HCT116 (cell line): ENCODE data around the gene ZNF486. TPM values are rescaled to one million over a fixed set of nuclear protein-coding genes. Genes with fewer than 3 reads are reported as not detected.

Experiments
- ATAC-seq: fragments of 200-7000 bp; cut with Tn5 transposase; 2 replicates; pipeline ENCODE4 v1.9.1; 2020; ENCODE audit warnings: mild to moderate bottlenecking, moderate library complexity
- BruUV-seq: library from RNA; stranded (reverse); fragments of 400-500 nt; replicated peaks from 2 replicates; lab custom pipeline; 2021; lab: Mats Ljungman, UMichigan
- CTCF ChIA-PET: fragments of 300-600 bp; sonication (Branson Sonifier 250); formaldehyde crosslinking; loops from one replicate; lab custom pipeline; 2021; ENCODE audit warnings: antibody characterized with exemption; lab: Charles Lee
- POLR2A ChIA-PET: fragments of 300-600, 350-600 bp; sonication (Branson Sonifier 250); formaldehyde crosslinking; loops from one replicate; lab custom pipeline; 2021; ENCODE audit warnings: antibody characterized with exemption; lab: Charles Lee
- RAD21 ChIA-PET, 2 experiments: fragments of 300-600 bp; sonication (Branson Sonifier 250); formaldehyde crosslinking; loops; one replicate each; lab custom pipeline; 2023; ENCODE audit warnings: low total read pairs in 2 of 2; ENCODE audit not compliant: uncharacterized antibody in 2 of 2, unreplicated experiment in 2 of 2, low non-redundant PET in 1 of 2; lab: Charles Lee
- DNase-seq: peaks from one replicate; pipeline ENCODE4 v3.0.0-alpha.2; 2010; ENCODE audit warnings: low read depth, low spot score
- H2AFZ ChIP-seq: fragments of 200-600 bp; shearing (Covaris generic), sonication (generic); 2 replicates; pipeline ENCODE4 v1.6.1; 2017; ENCODE audit warnings: low read depth, mixed run types, mixed read lengths, antibody characterized with exemption, low read length; ENCODE audit not compliant: poor library complexity, severe bottlenecking
- H3K27ac ChIP-seq: 2 replicates; pipeline ENCODE4 v1.5.1; 2012; ENCODE audit warnings: low read depth, low read length
- H3K27me3 ChIP-seq: fragments of 200-600 bp; sonication (generic); 2 replicates; pipeline ENCODE4 v1.6.1; 2016; ENCODE audit warnings: mixed run types, low read length, mixed read lengths; ENCODE audit not compliant: insufficient read depth
- H3K36me3 ChIP-seq, 2 experiments: fragments of 200-500 bp in 1 of 2; fragments of 200-600 bp in 1 of 2; sonication (Bioruptor generic) in 1 of 2; sonication (generic) in 1 of 2; 2 replicates each; pipeline versions ENCODE4 v1.5.1 to v1.6.1; 2014 to 2016; ENCODE audit warnings: low read length in 2 of 2, inconsistent platforms in 1 of 2, mixed read lengths in 1 of 2, mixed run types in 1 of 2; ENCODE audit not compliant: insufficient read depth in 2 of 2, control insufficient read depth in 1 of 2
- H3K4me1 ChIP-seq, 2 experiments: fragments of 200-600 bp in 1 of 2; sonication (generic) in 1 of 2; 2 replicates each; pipeline versions ENCODE4 v1.5.1 to v1.6.1; 2012 to 2017; ENCODE audit warnings: low read length in 2 of 2, inconsistent platforms in 1 of 2, mild to moderate bottlenecking in 1 of 2, mixed read lengths in 1 of 2, mixed run types in 1 of 2, moderate library complexity in 1 of 2; ENCODE audit not compliant: insufficient read depth in 2 of 2, control insufficient read depth in 1 of 2
- H3K4me2 ChIP-seq: fragments of 200-600 bp; sonication (generic); 2 replicates; pipeline ENCODE4 v1.6.1; 2017; ENCODE audit warnings: mixed run types, low read length, mixed read lengths
- H3K4me3 ChIP-seq, 2 experiments: fragments of 200-600 bp in 1 of 2; sonication (generic) in 1 of 2; replicated peaks in 1 of 2; 2 replicates each; pipeline ENCODE4 v1.5.1; 2011 to 2016; ENCODE audit warnings: low read length in 2 of 2, control low read depth in 1 of 2, low read depth in 1 of 2, mild to moderate bottlenecking in 1 of 2, mixed read lengths in 1 of 2, mixed run types in 1 of 2
- H3K79me2 ChIP-seq: fragments of 200-600 bp; sonication (generic); 2 replicates; pipeline ENCODE4 v1.6.1; 2017; ENCODE audit warnings: mild to moderate bottlenecking, mixed run types, low read length, moderate library complexity, mixed read lengths; ENCODE audit not compliant: insufficient read depth
- H3K9ac ChIP-seq: fragments of 200-600 bp; sonication (generic); 2 replicates; pipeline ENCODE4 v1.6.1; 2016; ENCODE audit warnings: low read length, mixed read lengths
- H3K9me2 ChIP-seq: fragments of 200-600 bp; sonication (generic), shearing (Covaris generic); 2 replicates; pipeline ENCODE4 v1.6.1; 2017; ENCODE audit warnings: mixed run types, mild to moderate bottlenecking, moderate library complexity; ENCODE audit not compliant: insufficient read depth
- H3K9me3 ChIP-seq, 2 experiments: fragments of 200-500 bp in 1 of 2; fragments of 200-600 bp in 1 of 2; sonication (Bioruptor generic) in 1 of 2; sonication (generic) in 1 of 2; 2 replicates each; pipeline ENCODE4 v1.6.1; 2014 to 2017; ENCODE audit warnings: low read length in 2 of 2, mixed read lengths in 2 of 2, inconsistent platforms in 1 of 2, low read depth in 1 of 2, mild to moderate bottlenecking in 1 of 2, mixed run types in 1 of 2, moderate library complexity in 1 of 2; ENCODE audit not compliant: control insufficient read depth in 1 of 2, insufficient read depth in 1 of 2
- H4K20me1 ChIP-seq: fragments of 200-600 bp; sonication (generic), shearing (Covaris generic); 2 replicates; pipeline ENCODE4 v1.6.1; 2017; ENCODE audit warnings: mixed run types, mild to moderate bottlenecking, moderate library complexity; ENCODE audit not compliant: insufficient read depth
- ATF3 ChIP-seq: IDR thresholded peaks from 2 replicates; pipeline ENCODE4 v1.6.1; 2012
- CEBPB ChIP-seq: IDR thresholded peaks from 2 replicates; pipeline ENCODE4 v1.6.1; 2012; ENCODE audit warnings: low read depth
- CTCF ChIP-seq, 3 experiments: fragments of 200-600 bp in 1 of 3; sonication (generic) in 1 of 3; IDR thresholded peaks in 2 of 3; conservative IDR thresholded peaks in 1 of 3; 2 replicates each; pipeline ENCODE4 v1.5.1; 2012 to 2017; ENCODE audit warnings: low read depth in 2 of 3, low read length in 2 of 3, antibody characterized with exemption in 1 of 3, borderline replicate concordance in 1 of 3, control low read depth in 1 of 3, mild to moderate bottlenecking in 1 of 3, mixed read lengths in 1 of 3, mixed run types in 1 of 3, moderate library complexity in 1 of 3; ENCODE audit not compliant: insufficient read depth in 1 of 3
- EGR1 ChIP-seq: IDR thresholded peaks from 2 replicates; pipeline ENCODE4 v1.6.1; 2012; ENCODE audit warnings: low read depth
- ELF1 ChIP-seq: IDR thresholded peaks from 2 replicates; pipeline ENCODE4 v1.6.1; 2012; ENCODE audit warnings: low read depth, borderline replicate concordance
- EZH2phosphoT487 ChIP-seq: fragments of 200-600 bp; IDR thresholded peaks from 2 replicates; pipeline ENCODE4 v1.6.1; 2018; ENCODE audit warnings: antibody characterized with exemption, borderline replicate concordance
- FOSL1 ChIP-seq: IDR thresholded peaks from 2 replicates; pipeline ENCODE4 v1.6.1; 2012; ENCODE audit warnings: low read depth
- JUND ChIP-seq: IDR thresholded peaks from 2 replicates; pipeline ENCODE4 v1.6.1; 2012
- POLR2AphosphoS5 ChIP-seq: IDR thresholded peaks from 2 replicates; pipeline ENCODE4 v1.6.1; 2011; ENCODE audit warnings: mild to moderate bottlenecking, low read depth, low read length, moderate library complexity
- SIN3A ChIP-seq: IDR thresholded peaks from 2 replicates; pipeline ENCODE4 v1.6.1; 2012; ENCODE audit warnings: low read depth
- SP1 ChIP-seq: IDR thresholded peaks from 2 replicates; pipeline ENCODE4 v1.6.1; 2012; ENCODE audit warnings: low read depth
- SRF ChIP-seq: IDR thresholded peaks from 2 replicates; pipeline ENCODE4 v1.6.1; 2012; ENCODE audit warnings: low read depth
- YY1 ChIP-seq: IDR thresholded peaks from 2 replicates; pipeline ENCODE4 v1.6.1; 2011; ENCODE audit warnings: low read length, low read depth, moderate library complexity, mild to moderate bottlenecking; ENCODE audit not compliant: insufficient replicate concordance; ENCODE audit errors: extremely low read depth
- ZBTB33 ChIP-seq: IDR thresholded peaks from 2 replicates; pipeline ENCODE4 v1.6.1; 2011; ENCODE audit warnings: mild to moderate bottlenecking, low read length, moderate library complexity; ENCODE audit not compliant: insufficient replicate concordance; ENCODE audit errors: extremely low read depth
- ZFX ChIP-seq: fragments of 450-650 bp; IDR thresholded peaks from 2 replicates; pipeline ENCODE4 v1.6.1; 2017
- intact Hi-C: fragments of 100-400 bp; cut with micrococcal nuclease; formaldehyde crosslinking; loops from 2 replicates; pipeline ENCODE4 v1.10.0; 2022
- total RNA-seq: library from RNA; stranded (reverse); gene quantifications from one replicate; pipeline ENCODE4 v1.2.1, GENCODE V29; 2021; ENCODE audit not compliant: unreplicated experiment

The ZNF486 gene
- total RNA-seq, 1 experiment from 2014 or later = not detected

- TF ChIP-seq ZBTB33 = no peak
Measured at GRCh38 chr19:20164456-20164855, 2.6 kb upstream of the ZNF486 start (continued).

GRCh38 chr19:20165971-20166592, 932 bp upstream of the ZNF486 start:
- CTCF ChIA-PET = no interaction called here
- Histone ChIP-seq H3K36me3 (no peaks in the 10 kb centered on the region), H3K9me3 (peaks cover under 1 to 16% of the 10 kb centered on the region in 2 experiments; a peak in 2 of 4 replicates), H3K4me3 (no peak overlapping the region)
- TF ChIP-seq SIN3A = no peak
- no peak for TF ChIP-seq SRF
- TF ChIP-seq SP1 = no peak
- TF ChIP-seq ELF1 = no peak
- TF ChIP-seq, all 23 proteins: peak for 0
- Histone ChIP-seq H3K9ac (no peak overlapping the region), H3K4me1 (no peaks in the 10 kb centered on the region), H4K20me1 (no peaks in the 10 kb centered on the region), H3K27ac (no peak overlapping the region), H3K4me2 (no peak overlapping the region), H2AFZ (no peak overlapping the region), H3K9me2 (no peaks in the 10 kb centered on the region), H3K27me3 (no peaks in the 10 kb centered on the region), H3K79me2 (no peaks in the 10 kb centered on the region)
- no peak for ATAC-seq
- DNase-seq = no peak
- BruUV-seq = no TSS peak
- intact Hi-C loops = no loop called here
- POLR2A ChIA-PET = no interaction called here
- RAD21 ChIA-PET = no interaction called here

- ChIA-PET RAD21 (no interaction called here), CTCF (no interaction called here), POLR2A (no interaction called here)
- H3K9me3 ChIP-seq = peaks cover 4 to 11% of the 10 kb centered on the region in 2 experiments; a peak in 2 of 4 replicates
- no TSS peak for BruUV-seq
- H3K4me2 ChIP-seq = no peak overlapping the region
- H3K27me3 ChIP-seq = no peaks in the 10 kb centered on the region
- no peaks in the 10 kb centered on the region for H3K79me2 ChIP-seq
- H3K36me3 ChIP-seq = no peaks in the 10 kb centered on the region
- DNase-seq (no peak), ATAC-seq (no peak)
- no peaks in the 10 kb centered on the region for H3K4me1 ChIP-seq
- no peaks in the 10 kb centered on the region for H4K20me1 ChIP-seq
- H3K9ac ChIP-seq = no peak overlapping the region
- no peak overlapping the region for H3K4me3 ChIP-seq
- intact Hi-C loops = no loop called here
- H2AFZ ChIP-seq = no peak overlapping the region
- no peak overlapping the region for H3K27ac ChIP-seq
- H3K9me2 ChIP-seq = no peaks in the 10 kb centered on the region
- TF ChIP-seq CTCF (IDR thresholded peaks at IDR 0.05 in 2 of 3, conservative IDR thresholded peaks at IDR 0.05 in 1 of 3; ENCODE audit: borderline replicate concordance in 1 of 3, insufficient read depth in 1 of 3, low read depth in 2 of 3, low read length in 2 of 3) = no peak
- TF ChIP-seq SRF = no peak
- no peak for TF ChIP-seq ELF1
- TF ChIP-seq YY1 = no peak
- TF ChIP-seq EZH2phosphoT487 = no peak
- no peak for TF ChIP-seq SP1
- TF ChIP-seq ATF3 = no peak
- no peak for TF ChIP-seq CEBPB
- TF ChIP-seq FOSL1 = no peak
- TF ChIP-seq ZFX = no peak
- no peak for TF ChIP-seq SIN3A
- TF ChIP-seq EGR1 = no peak
- TF ChIP-seq JUND = no peak
- no peak for TF ChIP-seq POLR2AphosphoS5
Measured at GRCh38 chr19:20167651-20168122, 673 bp downstream of the ZNF486 start.
